GM12878 (cell line): Measurements from ENCODE around the gene ABCA4. TPM values are rescaled to one million over a fixed set of nuclear protein-coding genes. Genes with fewer than 3 reads are reported as not detected.

ENCODE experiments used
- ATAC-seq: fragments of 200-7000 bp; cut with Tn5 transposase; 3 replicates; pipeline ENCODE4 v1.9.1; 2020; ENCODE audit warnings: mild to moderate bottlenecking, moderate library complexity
- BruUV-seq: library from RNA; stranded (reverse); fragments of 400-500 nt; replicated peaks from 2 replicates; lab custom pipeline; 2021; lab: Mats Ljungman, UMichigan
- CTCF ChIA-PET: fragments of 300-600 bp; sonication (Branson Sonifier 250); formaldehyde crosslinking; extraction: SDS; loops from one replicate; lab custom pipeline; 2021; ENCODE audit warnings: inconsistent platforms; lab: Yijun Ruan, JAX
- POLR2A ChIA-PET: fragments of 350-600 bp; formaldehyde crosslinking; extraction: SDS; loops from one replicate; lab custom pipeline; 2021; ENCODE audit warnings: inconsistent platforms; lab: Charles Lee
- RAD21 ChIA-PET: fragments of 300-600 bp; sonication (Branson Sonifier 250); formaldehyde crosslinking; loops from one replicate; lab custom pipeline; 2023; ENCODE audit warnings: antibody characterized with exemption; ENCODE audit not compliant: unreplicated experiment; lab: Charles Lee
- SMC1A ChIA-PET: fragments of 300-600 bp; sonication (Branson Sonifier 250); formaldehyde crosslinking; loops from one replicate; lab custom pipeline; 2023; ENCODE audit not compliant: unreplicated experiment, uncharacterized antibody; lab: Charles Lee
- DNase-seq: peaks from one replicate; pipeline ENCODE4 v3.0.0-alpha.2; 2011; ENCODE audit warnings: low read depth, low spot score
- FAIRE-seq: peaks from 3 replicates; lab custom pipeline; 2011; peaks lifted over from hg19 to GRCh38; lab: Jason Lieb, UNC
- H2AFZ ChIP-seq: 2 replicates; pipeline ENCODE4 v1.6.0; 2011; ENCODE audit warnings: low read depth, low read length, control low read depth; ENCODE audit not compliant: control insufficient read depth
- H3K27ac ChIP-seq: 2 replicates; pipeline ENCODE4 v1.5.1; 2011; ENCODE audit warnings: control low read depth; ENCODE audit not compliant: control insufficient read depth, insufficient read depth
- H3K27me3 ChIP-seq, 2 experiments: replicated peaks in 1 of 2; 2 replicates each; pipeline versions ENCODE4 v1.6.0 to v1.6.1; 2011; ENCODE audit warnings: low read length in 1 of 2; ENCODE audit not compliant: control insufficient read depth in 2 of 2, insufficient read depth in 2 of 2
- H3K36me3 ChIP-seq, 2 experiments: 2 replicates each; pipeline ENCODE4 v1.5.1; 2011; ENCODE audit warnings: low read length in 1 of 2; ENCODE audit not compliant: control insufficient read depth in 2 of 2, insufficient read depth in 2 of 2
- H3K4me1 ChIP-seq: 2 replicates; pipeline ENCODE4 v1.6.1; 2011; ENCODE audit warnings: mild to moderate bottlenecking, low read length, moderate library complexity, mixed read lengths; ENCODE audit not compliant: control insufficient read depth, insufficient read depth
- H3K4me2 ChIP-seq: 2 replicates; pipeline ENCODE4 v1.6.0; 2011; ENCODE audit warnings: control low read depth; ENCODE audit not compliant: control insufficient read depth, insufficient read depth
- H3K4me3 ChIP-seq: fragments of 200-600 bp; sonication (generic); 2 replicates; pipeline ENCODE4 v1.5.1; 2016
- H3K79me2 ChIP-seq: 2 replicates; pipeline ENCODE4 v1.6.0; 2011; ENCODE audit warnings: low read length; ENCODE audit not compliant: control insufficient read depth, insufficient read depth
- H3K9ac ChIP-seq: 2 replicates; pipeline ENCODE4 v1.8.0; 2011; ENCODE audit warnings: low read length, control low read depth, mixed read lengths; ENCODE audit not compliant: control insufficient read depth, insufficient read depth
- H3K9me3 ChIP-seq: replicated peaks from 3 replicates; pipeline ENCODE4 v1.5.1; 2011; ENCODE audit warnings: mild to moderate bottlenecking, low read length; ENCODE audit not compliant: control insufficient read depth, insufficient read depth
- H4K20me1 ChIP-seq: 2 replicates; pipeline ENCODE4 v1.6.0; 2011; ENCODE audit not compliant: control insufficient read depth, insufficient read depth
- BRCA1 ChIP-seq: IDR thresholded peaks from 2 replicates; pipeline ENCODE4 v1.6.1; 2011; ENCODE audit warnings: low read depth, low read length, improper control_type of control experiment
- DPF2 ChIP-seq: fragments of 450-650 bp; IDR thresholded peaks from 2 replicates; pipeline ENCODE4 v1.6.1; 2017; ENCODE audit warnings: mild to moderate bottlenecking
- IKZF1 ChIP-seq: fragments of 450-650 bp; conservative IDR thresholded peaks from 2 replicates; pipeline ENCODE4 v1.6.1; 2017; ENCODE audit warnings: antibody characterized with exemption, mild to moderate bottlenecking
- NFYA ChIP-seq: IDR thresholded peaks from 2 replicates; pipeline ENCODE4 v1.6.1; 2011; ENCODE audit warnings: low read depth, mild to moderate bottlenecking, low read length, improper control_type of control experiment, borderline replicate concordance
- NR2C1 ChIP-seq: fragments of 450-650 bp; IDR thresholded peaks from 2 replicates; pipeline ENCODE4 v1.6.1; 2017; ENCODE audit warnings: antibody characterized with exemption, mild to moderate bottlenecking, moderate library complexity
- NR2C2 ChIP-seq: IDR thresholded peaks from 2 replicates; pipeline ENCODE4 v1.6.1; 2011; ENCODE audit warnings: borderline replicate concordance, low read depth; ENCODE audit not compliant: control insufficient read depth, insufficient read length
- RAD51 ChIP-seq: fragments of 450-650 bp; IDR thresholded peaks from 2 replicates; pipeline ENCODE4 v1.6.1; 2016; ENCODE audit warnings: moderate library complexity, mild to moderate bottlenecking, inconsistent platforms
- TCF3 ChIP-seq: IDR thresholded peaks from 2 replicates; pipeline ENCODE4 v1.6.1; 2012; ENCODE audit warnings: low read depth, mild to moderate bottlenecking, low read length, borderline replicate concordance; ENCODE audit not compliant: insufficient read depth
- ZSCAN29 ChIP-seq: fragments of 450-650 bp; IDR thresholded peaks from 2 replicates; pipeline ENCODE4 v1.6.1; 2017; ENCODE audit warnings: mild to moderate bottlenecking, moderate library complexity
- WGBS: methylation state at CpG from one replicate; pipeline ENCODE4 v1.1.6; 2016; ENCODE audit warnings: low lambda C conversion rate; ENCODE audit not compliant: insufficient replicate concordance, insufficient coverage; ENCODE audit errors: missing lambda C conversion rate; 5-methylcytosine and 5-hydroxymethylcytosine counted together
- in situ Hi-C: fragments of 300-500 bp; cut with MboI; formaldehyde crosslinking; loops from 9 replicates; pipeline ENCODE4 v1.14.3; 2018; ENCODE audit warnings: mixed read lengths
- intact Hi-C: fragments of 100-400 bp; cut with micrococcal nuclease; formaldehyde crosslinking; loops from one replicate; pipeline ENCODE4 v1.14.2; 2022; ENCODE audit not compliant: unreplicated experiment
- polyA plus RNA-seq, 11 experiments: library from polyadenylated mRNA; depleted of rRNA in 4 of 11; unstranded in 6 of 11; stranded (reverse) in 5 of 11; fragments of >200 nt; fragmentation: Nextera tagmentation in 4 of 11; fragmentation: Illumina TruSeq in 1 of 11; extraction: Ambion mirVana in 4 of 11; extraction: Trizol in 1 of 11; gene quantifications; 1 replicate in 1 of 11; 2 replicates in 10 of 11; pipeline versions ENCODE4 v1.2.1 to v1.2.3, GENCODE V29; 2011 to 2016; ENCODE audit warnings: inconsistent platforms in 2 of 11, missing spikeins in 2 of 11, low read depth in 1 of 11
- total RNA-seq, 4 experiments: library from RNA; depleted of rRNA in 3 of 4; stranded (reverse); fragments of >200 nt in 3 of 4; fragmentation: Illumina TruSeq in 1 of 4; extraction: Trizol in 1 of 4; gene quantifications; 2 replicates each; pipeline versions ENCODE4 v1.2.1 to v1.2.3, GENCODE V29; 2013 to 2021
- TF ChIP-seq, protein P1 (sequence below): IDR thresholded peaks from 2 replicates; pipeline ENCODE4 v1.6.1; 2011; ENCODE audit warnings: borderline replicate concordance, low read depth, mild to moderate bottlenecking, moderate library complexity, mixed read lengths, low read length; ENCODE audit not compliant: insufficient read depth; ENCODE audit errors: extremely low read length

ABCA4 gene
- total and polyA plus RNA-seq, 10 of the 15 experiments (the other 5 are each of a cell fraction or from before 2014, with no cell fraction given): 0.03 to 0.28 (median 0.11) TPM; not detected in 3

- FAIRE-seq: no peak
- intact Hi-C loops: no loop called here
- H3K4me2 ChIP-seq: no peak overlapping the region
- H3K79me2 ChIP-seq: no peaks in the 10 kb centered on the region
- H2AFZ ChIP-seq: no peak overlapping the region
- 32% methylated on average over 4 of the region's 4 CpGs for WGBS
- TF ChIP-seq, protein P1, sequence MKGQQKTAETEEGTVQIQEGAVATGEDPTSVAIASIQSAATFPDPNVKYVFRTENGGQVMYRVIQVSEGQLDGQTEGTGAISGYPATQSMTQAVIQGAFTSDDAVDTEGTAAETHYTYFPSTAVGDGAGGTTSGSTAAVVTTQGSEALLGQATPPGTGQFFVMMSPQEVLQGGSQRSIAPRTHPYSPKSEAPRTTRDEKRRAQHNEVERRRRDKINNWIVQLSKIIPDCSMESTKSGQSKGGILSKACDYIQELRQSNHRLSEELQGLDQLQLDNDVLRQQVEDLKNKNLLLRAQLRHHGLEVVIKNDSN: no peak
- TF ChIP-seq NR2C2 (no peak), NFYA (no peak), NR2C1 (no peak), BRCA1 (no peak), RAD51 (no peak), DPF2 (no peak), IKZF1 (no peak), ZSCAN29 (no peak), TCF3 (no peak)
- peaks cover 11% of the 10 kb centered on the region for H3K4me1 ChIP-seq
- H3K9ac ChIP-seq: no peak overlapping the region
- in situ Hi-C loops: no loop called here
- CTCF ChIA-PET: interaction anchor here (1.3 kb wide), 1 partner anchor 47 kb away, joined by 3 read pairs; no protein-coding TSS in a partner anchor
- RAD21 ChIA-PET: no interaction called here
- DNase-seq: no peak
- no peak overlapping the region for H3K27ac ChIP-seq
- POLR2A ChIA-PET: interaction anchor here (0.6 kb wide), 1 partner anchor 72 kb away, joined by 6 read pairs; no protein-coding TSS in a partner anchor
- H3K4me3 ChIP-seq: no peak overlapping the region
- H3K9me3 ChIP-seq: no peaks in the 10 kb centered on the region; the same call in 2 of the 3 replicates
- H3K36me3 ChIP-seq: no peaks in the 10 kb centered on the region
- peaks cover 0 to 4% of the 10 kb centered on the region in 2 experiments; a peak in 3 of 4 replicates for H3K27me3 ChIP-seq
- no peaks in the 10 kb centered on the region for H4K20me1 ChIP-seq
- BruUV-seq: no TSS peak
- ATAC-seq: no peak
- SMC1A ChIA-PET: interaction anchor here (0.6 kb wide), 1 partner anchor 151 kb away, joined by 3 read pairs; no protein-coding TSS in a partner anchor
Observed at GRCh38 chr1:94109478-94109877, 11.5 kb downstream of the ABCA4 start.
